ENCODE results near the gene CXCL3. TPM values are rescaled to one million over a fixed set of nuclear protein-coding genes. Genes with fewer than 3 reads are reported as not detected.

Gene CXCL3
- total RNA-seq, 1 experiment from 2014 or later, result 0.23 TPM

DNA sequence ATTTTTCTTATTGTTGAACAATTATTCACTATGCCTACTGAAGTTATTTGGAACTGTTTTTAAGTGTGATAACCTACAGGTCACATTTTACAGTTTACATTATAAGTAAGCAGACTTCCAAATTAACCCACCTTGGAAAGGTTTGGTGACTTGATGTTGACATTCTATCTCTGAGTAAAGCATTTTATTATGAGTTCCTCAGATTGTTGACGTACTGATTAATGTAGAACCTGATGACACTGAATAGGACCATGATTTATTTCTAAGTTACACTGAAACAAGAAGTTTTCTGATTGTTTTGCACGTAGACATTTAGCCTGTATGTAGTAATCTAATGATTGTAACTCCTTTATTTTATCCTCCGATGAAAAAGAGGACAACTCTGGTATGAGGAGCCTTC is 17.0 kb upstream of the CXCL3 start:
- ChIA-PET POLR2A (interaction anchor here (0.7 kb wide), 1 partner anchor 16 kb away, joined by 4 read pairs; no protein-coding TSS in a partner anchor), CTCF (no interaction called here)
- Histone ChIP-seq H3K27ac (ENCODE audit: low read length) (no peak overlapping the region), H3K4me1 (ENCODE audit: control insufficient read depth, insufficient read depth, low read length) (no peaks in the 10 kb centered on the region), H3K9me3 (ENCODE audit: control insufficient read depth, insufficient read depth, low read depth, low read length) (no peaks in the 10 kb centered on the region), H3K4me3 (ENCODE audit: low read depth in 2 of 2, low read length in 2 of 2) (no peak overlapping the region), H3K36me3 (ENCODE audit: control insufficient read depth, insufficient read depth, low read length) (no peaks in the 10 kb centered on the region), H3K27me3 (ENCODE audit: control insufficient read depth, insufficient read depth, low read length) (no peaks in the 10 kb centered on the region)
- no TSS peak for BruUV-seq (replicated peaks)
- DNase-seq (ENCODE audit: low read depth, low spot score) (no peak), ATAC-seq (no peak)
- TF ChIP-seq, protein P1, sequence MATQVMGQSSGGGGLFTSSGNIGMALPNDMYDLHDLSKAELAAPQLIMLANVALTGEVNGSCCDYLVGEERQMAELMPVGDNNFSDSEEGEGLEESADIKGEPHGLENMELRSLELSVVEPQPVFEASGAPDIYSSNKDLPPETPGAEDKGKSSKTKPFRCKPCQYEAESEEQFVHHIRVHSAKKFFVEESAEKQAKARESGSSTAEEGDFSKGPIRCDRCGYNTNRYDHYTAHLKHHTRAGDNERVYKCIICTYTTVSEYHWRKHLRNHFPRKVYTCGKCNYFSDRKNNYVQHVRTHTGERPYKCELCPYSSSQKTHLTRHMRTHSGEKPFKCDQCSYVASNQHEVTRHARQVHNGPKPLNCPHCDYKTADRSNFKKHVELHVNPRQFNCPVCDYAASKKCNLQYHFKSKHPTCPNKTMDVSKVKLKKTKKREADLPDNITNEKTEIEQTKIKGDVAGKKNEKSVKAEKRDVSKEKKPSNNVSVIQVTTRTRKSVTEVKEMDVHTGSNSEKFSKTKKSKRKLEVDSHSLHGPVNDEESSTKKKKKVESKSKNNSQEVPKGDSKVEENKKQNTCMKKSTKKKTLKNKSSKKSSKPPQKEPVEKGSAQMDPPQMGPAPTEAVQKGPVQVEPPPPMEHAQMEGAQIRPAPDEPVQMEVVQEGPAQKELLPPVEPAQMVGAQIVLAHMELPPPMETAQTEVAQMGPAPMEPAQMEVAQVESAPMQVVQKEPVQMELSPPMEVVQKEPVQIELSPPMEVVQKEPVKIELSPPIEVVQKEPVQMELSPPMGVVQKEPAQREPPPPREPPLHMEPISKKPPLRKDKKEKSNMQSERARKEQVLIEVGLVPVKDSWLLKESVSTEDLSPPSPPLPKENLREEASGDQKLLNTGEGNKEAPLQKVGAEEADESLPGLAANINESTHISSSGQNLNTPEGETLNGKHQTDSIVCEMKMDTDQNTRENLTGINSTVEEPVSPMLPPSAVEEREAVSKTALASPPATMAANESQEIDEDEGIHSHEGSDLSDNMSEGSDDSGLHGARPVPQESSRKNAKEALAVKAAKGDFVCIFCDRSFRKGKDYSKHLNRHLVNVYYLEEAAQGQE (IDR thresholded peaks at IDR 0.05; ENCODE audit: insufficient read depth in 1 of 2, low read depth in 2 of 2, low read length in 1 of 2), result no peak
- TF ChIP-seq POLR2AphosphoS5 (IDR thresholded peaks at IDR 0.05; ENCODE audit: low read depth, low read length), result no peak
- TF ChIP-seq, protein P2, sequence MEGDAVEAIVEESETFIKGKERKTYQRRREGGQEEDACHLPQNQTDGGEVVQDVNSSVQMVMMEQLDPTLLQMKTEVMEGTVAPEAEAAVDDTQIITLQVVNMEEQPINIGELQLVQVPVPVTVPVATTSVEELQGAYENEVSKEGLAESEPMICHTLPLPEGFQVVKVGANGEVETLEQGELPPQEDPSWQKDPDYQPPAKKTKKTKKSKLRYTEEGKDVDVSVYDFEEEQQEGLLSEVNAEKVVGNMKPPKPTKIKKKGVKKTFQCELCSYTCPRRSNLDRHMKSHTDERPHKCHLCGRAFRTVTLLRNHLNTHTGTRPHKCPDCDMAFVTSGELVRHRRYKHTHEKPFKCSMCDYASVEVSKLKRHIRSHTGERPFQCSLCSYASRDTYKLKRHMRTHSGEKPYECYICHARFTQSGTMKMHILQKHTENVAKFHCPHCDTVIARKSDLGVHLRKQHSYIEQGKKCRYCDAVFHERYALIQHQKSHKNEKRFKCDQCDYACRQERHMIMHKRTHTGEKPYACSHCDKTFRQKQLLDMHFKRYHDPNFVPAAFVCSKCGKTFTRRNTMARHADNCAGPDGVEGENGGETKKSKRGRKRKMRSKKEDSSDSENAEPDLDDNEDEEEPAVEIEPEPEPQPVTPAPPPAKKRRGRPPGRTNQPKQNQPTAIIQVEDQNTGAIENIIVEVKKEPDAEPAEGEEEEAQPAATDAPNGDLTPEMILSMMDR (IDR thresholded peaks at IDR 0.05), result no peak
- TF ChIP-seq TCF7L2 (IDR thresholded peaks at IDR 0.05; ENCODE audit: low read depth, low read length), result no peak
- TF ChIP-seq SIN3A (IDR thresholded peaks at IDR 0.05; ENCODE audit: borderline replicate concordance, insufficient read depth, low read depth, low read length), result no peak
- intact Hi-C loops (cut with micrococcal nuclease; ENCODE audit: unreplicated experiment), result no loop called here
- in situ Hi-C loops (cut with HindIII; ENCODE audit: low pct_unique_long_range_greater_than_20kb, low sequenced_read_pairs), result no loop called here

DNA sequence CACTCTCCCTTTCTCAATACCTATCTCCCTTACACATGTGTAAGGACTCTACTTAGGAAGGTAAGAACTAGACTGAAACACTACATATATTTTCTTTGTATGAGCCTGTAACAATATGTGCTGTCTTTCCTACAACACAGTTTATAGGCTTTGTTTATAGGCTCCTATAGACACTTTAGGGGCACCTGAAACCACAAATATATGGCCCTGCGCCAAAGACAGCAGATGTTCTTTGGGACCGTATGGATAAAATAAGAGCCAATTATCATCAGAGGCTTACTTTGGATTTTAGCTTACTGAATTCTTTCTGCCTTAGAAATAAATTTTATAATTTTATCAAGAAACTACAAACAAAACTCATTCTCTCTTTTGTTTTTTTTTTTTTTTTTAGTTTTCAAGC is 16.6 kb upstream of the CXCL3 start:
- TF ChIP-seq, protein P2 (IDR thresholded peaks at IDR 0.05), result no peak
- TF ChIP-seq POLR2AphosphoS5 (IDR thresholded peaks at IDR 0.05; ENCODE audit: low read depth, low read length), result no peak
- TF ChIP-seq TCF7L2 (IDR thresholded peaks at IDR 0.05; ENCODE audit: low read depth, low read length), result no peak
- TF ChIP-seq, protein P1 (IDR thresholded peaks at IDR 0.05; ENCODE audit: insufficient read depth in 1 of 2, low read depth in 2 of 2, low read length in 1 of 2), result no peak
- TF ChIP-seq SIN3A (IDR thresholded peaks at IDR 0.05; ENCODE audit: borderline replicate concordance, insufficient read depth, low read depth, low read length), result no peak
- in situ Hi-C loops (cut with HindIII; ENCODE audit: low pct_unique_long_range_greater_than_20kb, low sequenced_read_pairs) (no loop called here), intact Hi-C loops (cut with micrococcal nuclease; ENCODE audit: unreplicated experiment) (no loop called here)
- BruUV-seq (replicated peaks), result no TSS peak
- H3K4me3 ChIP-seq (ENCODE audit: low read depth in 2 of 2, low read length in 2 of 2), result no peak overlapping the region
- no peaks in the 10 kb centered on the region for H3K4me1 ChIP-seq (ENCODE audit: control insufficient read depth, insufficient read depth, low read length)
- H3K27ac ChIP-seq (ENCODE audit: low read length), result no peak overlapping the region
- H3K9me3 ChIP-seq (ENCODE audit: control insufficient read depth, insufficient read depth, low read depth, low read length), result no peaks in the 10 kb centered on the region
- POLR2A ChIA-PET, result interaction anchor here (0.7 kb wide), 1 partner anchor 16 kb away, joined by 4 read pairs; no protein-coding TSS in a partner anchor
- H3K27me3 ChIP-seq (ENCODE audit: control insufficient read depth, insufficient read depth, low read length), result no peaks in the 10 kb centered on the region
- H3K36me3 ChIP-seq (ENCODE audit: control insufficient read depth, insufficient read depth, low read length), result no peaks in the 10 kb centered on the region
- CTCF ChIA-PET, result no interaction called here
- DNase-seq (ENCODE audit: low read depth, low spot score) (no peak), ATAC-seq (no peak)

All from Panc1 (cell line).